ENCODE results near the gene KRTAP10-7.
"Not testable (repeated sequence)": the region's sequence is repeated elsewhere in the genome, so short reads cannot be mapped to it uniquely, and the experiment has no call there.

Gene KRTAP10-7, protein sequence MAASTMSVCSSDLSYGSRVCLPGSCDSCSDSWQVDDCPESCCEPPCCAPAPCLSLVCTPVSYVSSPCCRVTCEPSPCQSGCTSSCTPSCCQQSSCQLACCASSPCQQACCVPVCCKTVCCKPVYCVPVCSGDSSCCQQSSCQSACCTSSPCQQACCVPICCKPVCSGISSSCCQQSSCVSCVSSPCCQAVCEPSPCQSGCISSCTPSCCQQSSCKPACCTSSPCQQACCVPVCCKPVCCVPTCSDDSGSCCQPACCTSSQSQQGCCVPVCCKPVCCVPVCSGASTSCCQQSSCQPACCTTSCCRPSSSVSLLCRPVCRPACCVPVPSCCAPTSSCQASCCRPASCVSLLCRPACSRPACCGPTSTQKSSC

DNA sequence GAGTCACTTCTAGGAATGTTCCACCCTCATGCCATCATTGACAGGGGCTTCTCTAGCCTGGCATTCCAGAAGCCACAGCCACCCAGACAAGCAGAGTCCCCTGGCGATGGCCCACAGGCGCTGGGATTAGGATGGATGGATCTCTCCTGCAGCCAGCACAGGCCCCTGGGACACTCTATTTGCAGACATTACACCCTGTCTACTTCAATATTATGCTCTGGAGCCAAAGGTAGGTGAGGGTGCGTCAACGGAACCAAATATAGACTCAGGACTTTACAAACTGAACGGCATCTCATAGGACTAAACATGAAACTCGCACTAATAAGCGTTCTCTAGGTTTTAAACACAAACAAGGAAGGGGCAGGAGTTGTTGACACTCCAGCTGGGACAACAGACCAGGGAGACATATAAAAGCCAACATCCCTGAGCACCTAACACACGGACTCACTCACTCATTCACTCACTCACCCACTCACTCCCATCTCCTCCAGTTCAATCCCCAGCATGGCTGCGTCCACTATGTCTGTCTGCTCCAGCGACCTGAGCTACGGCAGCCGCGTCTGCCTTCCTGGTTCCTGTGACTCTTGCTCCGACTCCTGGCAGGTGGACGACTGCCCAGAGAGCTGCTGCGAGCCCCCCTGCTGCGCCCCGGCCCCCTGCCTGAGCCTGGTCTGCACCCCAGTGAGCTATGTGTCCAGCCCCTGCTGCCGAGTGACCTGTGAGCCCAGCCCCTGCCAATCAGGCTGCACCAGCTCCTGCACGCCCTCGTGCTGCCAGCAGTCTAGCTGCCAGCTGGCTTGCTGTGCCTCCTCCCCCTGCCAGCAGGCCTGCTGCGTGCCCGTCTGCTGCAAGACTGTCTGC lies at the start of gene KRTAP10-7:
Gene KRTAP10-7, plus strand, starts transcription at position 480 of the 861 bp plus-strand sequence. Its CDS starts 25 bp downstream, at position 505.
- not testable (repeated sequence) for DNase-seq (ENCODE audit: low spot score)

DNA sequence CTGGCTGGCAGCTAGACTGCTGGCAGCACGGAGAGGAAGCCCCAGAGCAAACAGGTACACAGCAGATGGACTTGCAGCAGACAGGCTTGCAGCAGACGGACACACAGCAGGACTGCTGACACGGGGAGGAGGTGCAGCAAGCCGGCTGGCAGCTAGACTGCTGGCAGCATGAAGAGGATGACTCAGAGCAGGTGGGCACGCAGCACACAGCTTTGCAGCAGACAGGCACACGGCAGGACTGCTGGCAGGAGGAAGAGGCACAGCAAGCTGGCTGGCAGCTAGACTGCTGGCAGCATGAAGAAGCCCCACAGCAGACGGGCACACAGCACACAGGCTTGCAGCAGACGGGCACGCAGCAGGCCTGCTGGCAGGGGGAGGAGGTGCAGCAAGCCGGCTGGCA lies 49.6 kb upstream of the KRTAP10-7 start:
- DNase-seq (ENCODE audit: low spot score): no peak

DNA sequence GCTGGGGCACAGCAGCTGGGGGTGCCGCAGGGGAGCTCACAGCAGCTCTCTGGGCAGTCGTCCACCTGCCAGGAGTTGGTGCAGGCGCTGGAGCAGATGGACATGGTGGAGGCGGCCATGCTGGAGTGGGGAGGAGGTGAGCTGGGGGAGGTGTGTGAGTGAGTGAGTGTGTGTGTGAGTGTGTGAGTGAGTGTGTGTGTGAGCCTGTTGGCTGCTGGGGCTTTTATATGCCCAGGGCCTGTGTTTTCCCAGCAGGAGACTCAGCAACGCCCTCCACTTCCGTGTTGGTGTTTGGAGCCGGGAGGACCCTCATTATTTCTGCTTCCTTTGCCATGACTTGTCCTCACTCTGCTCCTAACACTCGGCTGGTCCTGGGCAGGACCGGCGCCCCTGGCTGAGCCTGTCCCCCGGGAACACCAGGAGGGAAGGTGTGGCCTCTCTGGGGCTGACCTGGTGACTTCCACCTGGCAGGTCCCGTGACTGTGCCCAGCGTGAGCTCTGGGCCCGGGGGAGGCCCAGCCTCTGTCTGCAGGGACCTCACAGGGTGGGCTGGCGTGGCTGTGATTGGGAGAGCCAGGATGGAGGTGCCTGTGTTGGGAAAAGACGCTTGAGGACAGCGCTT lies 48.9 kb upstream of the KRTAP10-7 start, which contains the start of gene KRTAP10-2:
Gene KRTAP10-2, minus strand, starts transcription at position 166 of the 622 bp plus-strand sequence. Its CDS starts 47 bp downstream, at position 119.
- no peak for DNase-seq (ENCODE audit: low spot score)

GRCh38 chr21:44552136-44552535 lies 48.3 kb upstream of the KRTAP10-7 start:
- no peak for DNase-seq (ENCODE audit: low spot score)

DNA sequence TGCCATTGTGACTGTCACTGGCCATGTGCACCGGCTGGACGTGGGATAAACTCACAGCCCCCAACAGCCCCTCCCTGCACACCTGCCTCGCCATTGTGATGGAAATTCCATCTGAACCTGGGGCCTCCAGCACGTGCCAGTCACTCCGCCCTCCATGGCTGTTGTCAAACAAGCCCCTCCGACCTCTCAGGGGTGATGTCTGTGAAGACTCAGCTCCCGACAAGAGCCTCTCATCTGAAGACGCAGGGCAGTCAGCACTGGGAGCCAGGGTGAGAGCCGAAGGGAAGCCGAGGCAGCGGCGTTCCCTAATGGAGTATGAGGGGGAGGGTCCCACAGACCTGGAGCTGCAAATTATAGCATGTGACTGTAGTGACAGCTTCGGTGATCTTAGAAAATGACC lies 47.7 kb upstream of the KRTAP10-7 start:
- no peak for DNase-seq (ENCODE audit: low spot score)

DNA sequence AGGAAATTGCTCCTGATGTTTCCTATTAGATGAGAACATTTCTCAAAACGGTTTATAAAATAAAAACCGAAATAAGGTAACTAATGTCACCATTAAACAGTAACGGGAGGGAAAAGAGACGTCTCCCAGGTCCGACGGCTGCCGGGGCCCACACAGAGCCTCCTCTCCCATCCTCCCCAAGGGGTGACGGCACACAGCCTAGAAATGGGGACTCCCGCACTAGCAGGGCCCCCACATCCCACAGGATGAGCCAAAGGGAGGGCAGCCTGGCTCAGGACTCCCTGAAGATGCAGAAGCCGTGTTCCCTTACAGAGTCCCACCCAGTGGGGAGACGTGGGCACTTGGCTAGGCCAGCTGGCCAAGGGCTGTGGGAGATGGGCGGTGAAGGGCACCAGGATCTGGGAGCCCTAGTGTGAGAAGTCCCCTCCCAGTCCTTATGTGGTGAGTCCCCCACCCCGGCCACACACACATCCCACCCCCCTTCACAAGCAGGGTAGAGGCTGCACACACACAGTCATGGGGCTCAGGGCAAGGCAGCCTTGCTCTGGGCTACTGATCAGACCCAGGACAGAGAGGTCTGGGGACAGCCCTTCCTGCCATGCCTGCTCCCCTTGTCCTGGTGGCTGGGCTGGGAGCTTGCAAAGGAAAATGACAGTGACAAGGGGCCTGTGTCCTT lies 45.1 kb upstream of the KRTAP10-7 start:
- DNase-seq (ENCODE audit: low spot score): no peak

DNA sequence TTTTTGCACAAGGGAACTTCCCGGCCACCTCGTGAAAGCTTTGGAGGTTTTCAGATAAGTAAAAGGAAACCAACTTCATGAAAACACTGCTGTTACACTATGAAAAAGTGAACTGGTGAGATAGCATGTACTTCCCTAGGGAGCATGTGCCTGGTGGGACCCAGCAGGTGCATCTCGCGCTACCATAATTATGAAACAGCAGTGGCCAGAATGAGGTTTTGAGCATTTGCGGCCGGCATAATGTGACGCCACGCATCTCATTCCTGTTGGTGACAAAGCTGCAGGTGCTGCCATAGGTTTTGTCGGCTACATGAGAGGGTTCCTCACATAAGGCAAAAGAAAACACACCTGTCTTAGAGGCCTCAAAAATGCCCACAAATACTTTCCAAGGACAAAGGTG lies 43.5 kb upstream of the KRTAP10-7 start:
- DNase-seq (ENCODE audit: low spot score): peak; percentile 14

- DNase-seq (ENCODE audit: low spot score): no peak
Observed at GRCh38 chr21:44557491-44558328, 42.7 kb upstream of the KRTAP10-7 start.

DNA sequence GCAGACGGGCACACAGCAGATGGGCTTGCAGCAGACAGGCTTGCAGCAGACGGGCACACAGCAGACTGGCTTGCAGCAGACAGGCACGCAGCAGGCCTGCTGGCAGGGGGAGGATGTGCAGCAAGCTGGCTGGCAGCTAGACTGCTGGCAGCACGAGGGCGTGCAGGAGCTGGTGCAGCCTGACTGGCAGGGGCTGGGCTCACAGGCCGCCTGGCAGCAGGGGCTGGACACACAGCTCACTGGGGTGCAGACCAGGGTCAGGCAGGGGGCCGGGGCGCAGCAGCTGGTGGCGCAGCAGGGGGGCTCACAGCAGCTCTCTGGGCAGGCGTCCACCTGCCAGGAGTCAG lies 42.1 kb upstream of the KRTAP10-7 start:
- DNase-seq (ENCODE audit: low spot score): not testable (repeated sequence)

- DNase-seq (ENCODE audit: low spot score): no peak
Observed at GRCh38 chr21:44558695-44559094, 41.7 kb upstream of the KRTAP10-7 start, which contains the start of gene KRTAP10-3. Gene KRTAP10-3 (minus strand): TSS chr21:44558795. CDS start chr21:44558715, 80 bp downstream.

GRCh38 chr21:44564099-44564498 lies 36.3 kb upstream of the KRTAP10-7 start:
- no peak for DNase-seq (ENCODE audit: low spot score)

DNA sequence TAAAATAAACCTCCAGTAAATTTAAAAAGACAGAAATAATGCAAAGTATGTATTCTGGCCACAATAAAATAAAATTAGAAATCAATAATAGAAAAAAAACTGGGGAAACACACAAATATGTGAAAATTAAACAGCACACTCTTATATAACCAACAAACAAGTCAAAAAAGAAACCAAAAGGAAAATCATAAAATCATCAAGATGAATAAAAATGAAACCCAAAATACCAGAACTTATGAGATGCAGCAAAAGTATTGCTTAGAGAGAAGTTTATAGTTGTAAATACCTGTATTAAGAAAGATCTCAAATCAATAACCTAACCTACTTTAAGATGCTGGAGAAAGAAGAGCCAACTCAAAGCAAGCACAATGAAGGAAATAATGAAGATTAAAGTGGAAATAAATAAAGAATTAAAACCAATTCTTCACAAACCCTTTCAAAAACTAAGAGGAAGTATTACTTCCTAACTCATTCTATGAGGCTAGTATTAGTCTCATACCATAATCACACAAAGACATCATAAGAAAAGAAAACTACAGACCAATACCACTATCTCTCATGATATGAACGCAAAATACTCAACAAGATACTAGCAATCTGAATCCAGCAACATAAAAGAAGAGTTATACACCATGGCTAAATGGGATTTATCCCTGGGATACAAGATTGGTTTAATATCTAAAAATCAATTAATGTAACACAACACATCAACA lies 35.4 kb upstream of the KRTAP10-7 start:
- no peak for DNase-seq (ENCODE audit: low spot score)

DNA sequence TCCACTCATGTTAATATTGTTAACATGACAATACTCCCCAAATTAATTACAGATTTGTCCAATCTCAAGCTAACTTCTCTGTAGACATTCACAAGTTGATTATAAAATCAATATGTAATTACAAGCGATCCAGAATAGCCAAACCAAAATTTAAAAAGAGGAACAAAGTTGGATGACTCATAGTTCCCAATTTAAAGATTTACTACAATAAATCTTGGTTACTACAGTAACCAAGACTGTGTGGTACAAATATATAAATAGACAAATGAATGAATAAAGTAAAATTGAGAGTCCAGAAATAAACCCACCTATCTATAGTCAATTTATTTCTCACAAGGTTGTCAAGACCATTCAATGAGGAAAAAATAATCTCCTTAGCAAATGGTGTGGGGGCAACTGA lies 34.0 kb upstream of the KRTAP10-7 start:
- peak; percentile 13 for DNase-seq (ENCODE audit: low spot score)

DNA sequence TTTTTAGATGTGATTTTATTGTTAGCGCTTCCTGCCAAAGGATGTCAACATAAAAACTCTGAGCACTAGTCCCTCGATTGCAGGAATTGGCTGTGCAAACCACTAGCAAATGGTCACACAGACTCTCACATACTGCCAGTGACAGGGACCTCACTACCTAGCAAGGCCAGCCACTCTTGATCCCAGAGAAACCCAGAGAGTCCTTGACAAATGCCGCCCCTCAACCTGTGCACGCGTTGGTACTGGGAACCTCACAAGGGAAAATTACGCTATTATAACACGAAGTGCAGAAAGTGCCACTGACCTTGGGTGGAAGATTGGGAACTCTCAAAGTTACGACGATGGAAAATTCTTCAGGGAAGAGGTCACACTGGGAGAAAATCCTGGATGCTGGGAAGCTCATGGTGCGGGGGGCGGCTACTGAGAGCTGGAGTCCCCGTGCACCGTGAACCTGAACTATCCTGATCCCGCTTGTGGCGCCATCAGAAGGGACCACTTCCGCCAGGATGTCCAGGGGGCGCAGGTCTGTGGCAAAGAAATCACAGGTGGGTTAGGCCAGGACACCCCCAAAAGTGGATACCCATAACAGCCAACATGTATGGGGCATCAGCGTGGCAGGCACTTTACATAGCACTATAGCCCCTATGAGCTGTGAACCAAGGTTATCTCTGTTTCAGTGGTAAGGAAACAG lies 32.8 kb upstream of the KRTAP10-7 start:
- no peak for DNase-seq (ENCODE audit: low spot score)

GRCh38 chr21:44568261-44568660 lies 32.1 kb upstream of the KRTAP10-7 start:
- DNase-seq (ENCODE audit: low spot score): no peak

DNA sequence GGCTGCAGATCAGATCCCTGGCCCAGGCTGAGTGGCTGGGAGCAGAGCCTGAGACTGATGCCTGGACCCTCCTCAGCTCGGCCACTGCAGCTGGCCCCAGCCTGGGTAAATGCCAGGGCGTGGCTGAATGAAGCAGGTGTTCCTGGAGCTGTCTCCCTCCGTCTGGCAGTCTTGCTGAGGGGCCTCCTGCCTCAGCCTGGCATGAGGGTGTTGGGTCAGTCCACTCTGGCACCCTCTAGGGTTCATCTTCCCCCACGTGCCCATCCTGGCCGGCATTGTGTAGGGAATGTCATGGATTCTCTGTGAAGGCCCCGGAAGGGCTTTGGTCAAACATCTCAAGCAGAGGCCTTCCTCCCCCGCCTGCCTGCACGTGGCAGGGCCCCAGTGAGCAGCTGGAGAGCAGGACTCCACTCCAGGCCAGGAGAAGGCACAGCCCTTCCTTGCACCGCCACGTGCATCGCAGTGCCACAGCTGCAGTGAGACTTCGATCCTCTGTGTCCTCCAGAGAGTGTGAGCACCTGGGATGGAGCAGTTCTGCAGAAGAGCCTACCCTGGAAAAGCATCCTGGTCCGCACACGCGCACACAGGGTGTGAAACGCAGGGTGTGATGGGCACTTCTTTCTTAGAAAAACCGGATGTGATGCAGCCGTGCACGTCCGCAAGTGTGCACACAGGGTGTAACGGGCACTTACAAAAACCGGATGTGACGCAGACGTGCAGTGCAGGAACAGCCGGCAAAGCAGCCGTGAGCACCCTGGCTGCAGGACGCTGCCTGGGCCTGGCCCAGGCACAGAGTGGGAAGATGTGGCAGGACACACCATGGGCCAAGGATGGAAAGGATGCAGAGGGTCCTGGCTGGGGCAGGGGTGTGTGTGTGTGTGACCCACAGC lies 31.5 kb upstream of the KRTAP10-7 start:
- no peak for DNase-seq (ENCODE audit: low spot score)

DNA sequence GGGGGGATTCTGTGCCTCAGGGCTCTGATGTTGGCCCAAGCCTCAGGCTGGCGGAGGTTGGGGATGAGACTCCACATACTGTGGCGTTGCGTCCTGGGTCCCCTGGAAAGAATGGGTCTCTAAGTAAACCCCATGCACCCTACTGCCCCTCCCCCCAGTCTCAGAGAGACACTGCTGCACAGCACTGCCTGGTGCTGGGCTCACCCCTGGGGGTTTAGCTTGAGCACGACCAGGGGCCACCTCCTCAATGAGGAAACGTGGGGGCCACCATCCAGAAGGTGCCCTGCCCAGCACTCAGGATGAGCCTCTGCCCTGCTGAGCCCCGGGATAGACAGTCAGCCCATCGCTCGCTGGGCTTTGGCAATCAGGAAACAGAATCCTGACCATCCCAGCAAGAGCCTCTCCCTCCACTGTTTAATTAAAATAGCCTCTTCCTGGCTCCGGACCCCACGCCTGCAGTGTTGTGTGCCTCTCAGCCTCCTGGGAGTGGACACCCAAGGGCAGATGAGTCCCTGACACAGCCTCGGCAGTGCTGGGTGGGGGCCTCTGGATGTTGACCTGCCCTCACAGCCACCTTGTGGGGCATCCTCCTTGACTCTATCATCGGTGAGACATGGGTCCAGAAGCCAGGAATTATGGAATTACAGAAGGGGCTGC lies 30.4 kb upstream of the KRTAP10-7 start:
- no peak for DNase-seq (ENCODE audit: low spot score)

- no peak for DNase-seq (ENCODE audit: low spot score)
Observed at GRCh38 chr21:44571296-44571695, 29.1 kb upstream of the KRTAP10-7 start.

Data from NAMALWA (cell line).